H1 (cell line): Measurements from ENCODE around the gene SYNGR3. TPM values are rescaled to one million over a fixed set of nuclear protein-coding genes. Genes with fewer than 3 reads are reported as not detected.

Experiments used
- CTCF ChIA-PET: fragments of 300-600 bp; sonication (Branson Sonifier 250); formaldehyde crosslinking; loops from one replicate; lab custom pipeline; 2021; ENCODE audit not compliant: partially characterized antibody; lab: Charles Lee
- POLR2A ChIA-PET: fragments of 300-600 bp; sonication (Branson Sonifier 250); formaldehyde crosslinking; loops from one replicate; lab custom pipeline; 2021; ENCODE audit warnings: inconsistent platforms; ENCODE audit not compliant: partially characterized antibody; lab: Charles Lee
- DNase-seq, 2 experiments: peaks; one replicate each; pipeline versions ENCODE4 v3.0.0 to v3.0.0-alpha.2; 2010 to 2022; ENCODE audit warnings: low spot score in 2 of 2, low read depth in 1 of 2, mixed read lengths in 1 of 2
- FAIRE-seq: peaks from 2 replicates; lab custom pipeline; 2011; peaks lifted over from hg19 to GRCh38; lab: Jason Lieb, UNC
- H2AFZ ChIP-seq: 2 replicates; pipeline ENCODE4 v1.8.1; 2012; ENCODE audit warnings: low read length, inconsistent platforms
- H2AK5ac ChIP-seq: 2 replicates; pipeline ENCODE4 v1.6.1; 2013; ENCODE audit warnings: low read depth, low read length
- H2BK120ac ChIP-seq: replicated peaks from 2 replicates; pipeline ENCODE3; 2013; ENCODE audit warnings: low read depth, low read length, inconsistent platforms
- H2BK12ac ChIP-seq: 2 replicates; pipeline ENCODE4 v1.6.1; 2013; ENCODE audit warnings: low read depth, low read length
- H2BK15ac ChIP-seq: 2 replicates; pipeline ENCODE4 v1.6.1; 2013; ENCODE audit warnings: low read length
- H2BK20ac ChIP-seq: 2 replicates; pipeline ENCODE4 v1.6.1; 2013; ENCODE audit warnings: low read length
- H2BK5ac ChIP-seq: 2 replicates; pipeline ENCODE4 v1.6.1; 2013; ENCODE audit warnings: low read depth, low read length
- H3K14ac ChIP-seq: 2 replicates; pipeline ENCODE4 v1.6.1; 2013; ENCODE audit warnings: inconsistent platforms; ENCODE audit not compliant: insufficient read length
- H3K18ac ChIP-seq: 2 replicates; pipeline ENCODE4 v1.6.1; 2013; ENCODE audit warnings: low read length; ENCODE audit errors: extremely low read depth
- H3K23ac ChIP-seq: 2 replicates; pipeline ENCODE4 v1.6.1; 2013; ENCODE audit warnings: inconsistent platforms; ENCODE audit not compliant: insufficient read length
- H3K23me2 ChIP-seq: 2 replicates; pipeline ENCODE4 v1.6.1; 2013; ENCODE audit warnings: low read depth, low read length
- H3K27ac ChIP-seq: 2 replicates; pipeline ENCODE4 v1.6.1; 2011; ENCODE audit warnings: low read depth, low read length, inconsistent platforms
- H3K27me3 ChIP-seq, 4 experiments: replicated peaks in 1 of 4; 1 replicate in 1 of 4; 2 replicates in 3 of 4; pipeline versions ENCODE4 v1.6.1 to v1.8.1; 2011 to 2013; ENCODE audit warnings: low read length in 3 of 4, mild to moderate bottlenecking in 3 of 4, inconsistent platforms in 2 of 4, mixed read lengths in 2 of 4, moderate library complexity in 1 of 4; ENCODE audit not compliant: control insufficient read depth in 3 of 4, insufficient read depth in 3 of 4; ENCODE audit errors: extremely low read depth in 1 of 4
- H3K36me3 ChIP-seq, 4 experiments: 2 replicates each; pipeline versions ENCODE4 v1.6.1 to v1.8.1; 2011 to 2013; ENCODE audit warnings: mild to moderate bottlenecking in 4 of 4, low read length in 3 of 4, moderate library complexity in 2 of 4, control low read depth in 1 of 4, inconsistent platforms in 1 of 4; ENCODE audit not compliant: insufficient read depth in 4 of 4, control insufficient read depth in 2 of 4
- H3K4ac ChIP-seq: replicated peaks from 2 replicates; pipeline ENCODE3; 2013; ENCODE audit warnings: low read length, low read depth, mixed read lengths, inconsistent platforms; ENCODE audit not compliant: insufficient read length
- H3K4me1 ChIP-seq, 4 experiments: replicated peaks in 1 of 4; 1 replicate in 1 of 4; 2 replicates in 3 of 4; pipeline versions ENCODE4 v1.6.1 to v1.8.1; 2011 to 2013; ENCODE audit warnings: low read length in 3 of 4, inconsistent platforms in 2 of 4, mixed read lengths in 1 of 4; ENCODE audit not compliant: insufficient read depth in 4 of 4, control insufficient read depth in 3 of 4
- H3K4me2 ChIP-seq, 2 experiments: 2 replicates each; pipeline versions ENCODE4 v1.6.1 to v1.8.1; 2011 to 2013; ENCODE audit warnings: low read depth in 2 of 2, low read length in 2 of 2, control low read depth in 1 of 2, inconsistent platforms in 1 of 2, mild to moderate bottlenecking in 1 of 2; ENCODE audit not compliant: insufficient read depth in 1 of 2
- H3K4me3 ChIP-seq, 4 experiments: fragments of 200-600, 300-600 bp in 1 of 4; sonication (generic), shearing (Covaris generic), sonication (Bioruptor Twin) in 1 of 4; 2 replicates each; pipeline versions ENCODE4 v1.5.1 to v1.8.1; 2011 to 2016; ENCODE audit warnings: low read length in 4 of 4, low read depth in 3 of 4, control low read depth in 2 of 4, inconsistent platforms in 2 of 4, mild to moderate bottlenecking in 2 of 4, mixed read lengths in 1 of 4, moderate library complexity in 1 of 4; ENCODE audit not compliant: insufficient read depth in 2 of 4; ENCODE audit errors: extremely low read depth in 1 of 4
- H3K56ac ChIP-seq: replicated peaks from 2 replicates; pipeline ENCODE3; 2013; ENCODE audit warnings: low read depth, mild to moderate bottlenecking, mixed read lengths, low read length, inconsistent platforms; ENCODE audit not compliant: insufficient read length
- H3K79me1 ChIP-seq: 2 replicates; pipeline ENCODE4 v1.6.1; 2013; ENCODE audit warnings: low read depth, low read length, control low read depth
- H3K79me2 ChIP-seq, 2 experiments: 2 replicates each; pipeline versions ENCODE4 v1.6.1 to v1.8.1; 2012 to 2013; ENCODE audit warnings: low read length in 2 of 2, mild to moderate bottlenecking in 2 of 2, inconsistent platforms in 1 of 2; ENCODE audit not compliant: insufficient read depth in 2 of 2, control insufficient read depth in 1 of 2
- H3K9ac ChIP-seq, 4 experiments: replicated peaks in 1 of 4; 1 replicate in 1 of 4; 2 replicates in 3 of 4; pipeline versions ENCODE4 v1.6.1 to v1.8.1; 2011 to 2013; ENCODE audit warnings: low read depth in 3 of 4, low read length in 3 of 4, control low read depth in 2 of 4, mild to moderate bottlenecking in 2 of 4, moderate library complexity in 2 of 4, inconsistent platforms in 1 of 4; ENCODE audit errors: extremely low read depth in 1 of 4
- H3K9me3 ChIP-seq, 2 experiments: 2 replicates each; pipeline versions ENCODE4 v1.6.1 to v1.8.1; 2012 to 2013; ENCODE audit warnings: mild to moderate bottlenecking in 2 of 2, moderate library complexity in 2 of 2, control low read depth in 1 of 2, inconsistent platforms in 1 of 2, low read depth in 1 of 2, low read length in 1 of 2, mixed read lengths in 1 of 2; ENCODE audit not compliant: insufficient read depth in 2 of 2
- H4K20me1 ChIP-seq, 2 experiments: replicated peaks in 1 of 2; 2 replicates each; pipeline versions ENCODE3 to v1.8.1; 2011 to 2013; ENCODE audit warnings: inconsistent platforms in 2 of 2, low read length in 2 of 2, mild to moderate bottlenecking in 1 of 2; ENCODE audit not compliant: insufficient read depth in 2 of 2, control insufficient read depth in 1 of 2
- H4K5ac ChIP-seq: 2 replicates; pipeline ENCODE4 v1.6.1; 2013; ENCODE audit warnings: low read length, low read depth, mixed read lengths, inconsistent platforms; ENCODE audit not compliant: insufficient read length
- H4K8ac ChIP-seq: 2 replicates; pipeline ENCODE4 v1.8.0; 2013; ENCODE audit warnings: mild to moderate bottlenecking, moderate library complexity, low read length, inconsistent platforms; ENCODE audit not compliant: insufficient read depth; ENCODE audit errors: extremely low read depth
- H4K91ac ChIP-seq: replicated peaks from 2 replicates; pipeline ENCODE3; 2013; ENCODE audit warnings: low read length, mixed read lengths, inconsistent platforms; ENCODE audit not compliant: insufficient read length
- CTCF ChIP-seq, 3 experiments: IDR thresholded peaks; 1 replicate in 2 of 3; 2 replicates in 1 of 3; pipeline versions ENCODE4 v1.5.1 to v1.6.1; 2011; ENCODE audit warnings: low read length in 3 of 3, mild to moderate bottlenecking in 3 of 3, inconsistent platforms in 2 of 3, low read depth in 1 of 3, moderate library complexity in 1 of 3; ENCODE audit not compliant: insufficient read depth in 1 of 3; ENCODE audit errors: control extremely low read depth in 1 of 3
- SIN3A ChIP-seq, 2 experiments: IDR thresholded peaks in 1 of 2; conservative IDR thresholded peaks in 1 of 2; 2 replicates each; pipeline ENCODE4 v1.6.1; 2011 to 2012; ENCODE audit warnings: low read length in 2 of 2, improper control_type of control experiment in 1 of 2, low read depth in 1 of 2, mild to moderate bottlenecking in 1 of 2
- SIX5 ChIP-seq: IDR thresholded peaks from 2 replicates; pipeline ENCODE4 v1.6.1; 2011; ENCODE audit warnings: mild to moderate bottlenecking, low read depth, low read length
- SP4 ChIP-seq: IDR thresholded peaks from 2 replicates; pipeline ENCODE4 v1.6.1; 2012; ENCODE audit warnings: low read length, inconsistent platforms
- ZNF274 ChIP-seq: IDR thresholded peaks from 2 replicates; pipeline ENCODE4 v1.7.0; 2012; ENCODE audit warnings: low read length, borderline replicate concordance; ENCODE audit errors: extremely low read depth
- WGBS, 2 experiments: shearing (Covaris generic) in 1 of 2; methylation state at CpG; one replicate each; pipeline versions ENCODE4 v1.1.6 to v1.1.7; 2013 to 2015; ENCODE audit warnings: low lambda C conversion rate in 2 of 2, mixed read lengths in 2 of 2, inconsistent platforms in 1 of 2, low coverage in 1 of 2, missing lambda C conversion rate in 1 of 2; ENCODE audit not compliant: insufficient replicate concordance in 2 of 2, insufficient coverage in 1 of 2, insufficient read length in 1 of 2; ENCODE audit errors: extremely low coverage in 1 of 2, missing lambda C conversion rate in 1 of 2; 5-methylcytosine and 5-hydroxymethylcytosine counted together
- polyA plus RNA-seq, 7 experiments: library from polyadenylated mRNA; depleted of rRNA in 3 of 7; stranded (reverse) in 5 of 7; unstranded in 2 of 7; fragments of >200 nt in 5 of 7; fragments of 200-250 nt in 2 of 7; gene quantifications; 1 replicate in 5 of 7; 2 replicates in 1 of 7; 4 replicates in 1 of 7; pipeline versions ENCODE4 v1.2.1 to v1.2.3, GENCODE V29; 2011 to 2013; ENCODE audit warnings: missing spikeins in 2 of 7, mixed read lengths in 2 of 7
- total RNA-seq: library from RNA; stranded (reverse); fragmentation: NEBNext Ultra II Directional; extraction: Animal tissue kit (Norgen Biotek cat#: 25700); gene quantifications from 2 replicates; pipeline ENCODE4 v1.2.1, GENCODE V29; 2021

SYNGR3 gene
- total and polyA plus RNA-seq, 2 of the 8 experiments (the other 6 are each of a cell fraction or from before 2014, with no cell fraction given): 36.2 to 49.9 TPM

GRCh38 chr16:1946495-1947368 lies 43.0 kb upstream of the SYNGR3 start:
- FAIRE-seq (no peak), DNase-seq (no peak)
- no peak for TF ChIP-seq ZNF274
- TF ChIP-seq SIX5: no peak
- TF ChIP-seq SP4: no peak
- TF ChIP-seq SIN3A (conservative IDR thresholded peaks at IDR 0.05 in 1 of 2, IDR thresholded peaks at IDR 0.05 in 1 of 2; ENCODE audit: low read depth in 1 of 2, low read length in 2 of 2): no peak
- peak in 2 of 3 experiments; percentile 25 to 32; a peak in 2 of 4 replicates for TF ChIP-seq CTCF (IDR thresholded peaks at IDR 0.05; ENCODE audit: control extremely low read depth in 1 of 3, insufficient read depth in 1 of 3, low read depth in 1 of 3, low read length in 3 of 3)
- no peak overlapping the region for H3K9ac ChIP-seq
- no peak overlapping the region for H3K4me2 ChIP-seq
- no peaks in the 10 kb centered on the region for H3K36me3 ChIP-seq
- H3K4me3 ChIP-seq: no peak overlapping the region
- no peak overlapping the region for H2BK15ac ChIP-seq
- H3K9me3 ChIP-seq: no peaks in the 10 kb centered on the region
- no peak overlapping the region for H3K27ac ChIP-seq
- H4K20me1 ChIP-seq: peaks cover 0 to 4% of the 10 kb centered on the region in 2 experiments
- H3K27me3 ChIP-seq: peaks cover 0 to 2% (median 0%) of the 10 kb centered on the region in 4 experiments; a peak in 1 of 7 replicates
- WGBS, 2 experiments: 91% methylated on average over 35 of the region's 38 CpGs; no CpG with 5 or more reads in 1 of the 2 experiments
- H4K91ac ChIP-seq: peak overlapping the region; percentile 54
- no peak overlapping the region for H4K5ac ChIP-seq
- no peaks in the 10 kb centered on the region for H3K79me2 ChIP-seq
- POLR2A ChIA-PET: interaction anchor here (0.8 to 11.7 kb wide), 4 partner anchors 13 to 35 kb away, joined by 3 to 336 read pairs (median 4); partner anchors contain the start of genes NDUFB10, NOXO1, RNF151 and RPL3L
- H2BK12ac ChIP-seq: no peak overlapping the region
- CTCF ChIA-PET: interaction anchor here (0.7 to 2.9 kb wide), 13 partner anchors 12 to 221 kb away, joined by 3 to 14 read pairs (median 3); partner anchors contain the start of gene NDUFB10
- H3K23me2 ChIP-seq: peaks cover 6% of the 10 kb centered on the region; the same call in 1 of the 2 replicates
- H2AFZ ChIP-seq: no peak overlapping the region
- H2BK20ac ChIP-seq: no peak overlapping the region
- no peak overlapping the region for H3K18ac ChIP-seq
- no peak overlapping the region for H3K56ac ChIP-seq
- H3K4ac ChIP-seq: no peak overlapping the region
- H3K23ac ChIP-seq: no peak overlapping the region
- no peak overlapping the region for H3K14ac ChIP-seq
- no peak overlapping the region for H2AK5ac ChIP-seq
- H2BK120ac ChIP-seq: no peak overlapping the region
- peaks cover 0 to 10% (median 6%) of the 10 kb centered on the region in 4 experiments; a peak in 5 of 7 replicates for H3K4me1 ChIP-seq
- H2BK5ac ChIP-seq: no peak overlapping the region
- H3K79me1 ChIP-seq: no peaks in the 10 kb centered on the region
- peak overlapping the region; percentile 62 for H4K8ac ChIP-seq
